Measurements from ENCODE around the gene NDFIP2.
A peak's percentile ranks its signal among the peaks of the same experiment; 100 is the strongest.

Gene NDFIP2

GRCh38 chr13:79482281-79482970 is 1.5 kb downstream of the NDFIP2 start:
- peak overlapping the region; percentile 84 for H3K9ac ChIP-seq (ENCODE audit: insufficient read length)
- no peaks in the 10 kb centered on the region for H3K9me3 ChIP-seq (ENCODE audit: low read depth, low read length)
- H3K27ac ChIP-seq, result no peak overlapping the region
- TF ChIP-seq FOXP2 (optimal IDR thresholded peaks at IDR 0.05; ENCODE audit: control extremely low read depth, extremely low read length, insufficient read depth) (no peak), POLR2AphosphoS5 (IDR thresholded peaks at IDR 0.05; ENCODE audit: borderline replicate concordance, low read depth, low read length) (no peak), EZH2 (IDR thresholded peaks at IDR 0.05) (no peak)
- peak overlapping the region; percentile 98 for H3K4me3 ChIP-seq
- DNase-seq (ENCODE audit: low read depth, low spot score), result no peak
- H3K36me3 ChIP-seq (ENCODE audit: insufficient read depth, low read length), result no peaks in the 10 kb centered on the region; the same call in 1 of the 2 replicates

DNA sequence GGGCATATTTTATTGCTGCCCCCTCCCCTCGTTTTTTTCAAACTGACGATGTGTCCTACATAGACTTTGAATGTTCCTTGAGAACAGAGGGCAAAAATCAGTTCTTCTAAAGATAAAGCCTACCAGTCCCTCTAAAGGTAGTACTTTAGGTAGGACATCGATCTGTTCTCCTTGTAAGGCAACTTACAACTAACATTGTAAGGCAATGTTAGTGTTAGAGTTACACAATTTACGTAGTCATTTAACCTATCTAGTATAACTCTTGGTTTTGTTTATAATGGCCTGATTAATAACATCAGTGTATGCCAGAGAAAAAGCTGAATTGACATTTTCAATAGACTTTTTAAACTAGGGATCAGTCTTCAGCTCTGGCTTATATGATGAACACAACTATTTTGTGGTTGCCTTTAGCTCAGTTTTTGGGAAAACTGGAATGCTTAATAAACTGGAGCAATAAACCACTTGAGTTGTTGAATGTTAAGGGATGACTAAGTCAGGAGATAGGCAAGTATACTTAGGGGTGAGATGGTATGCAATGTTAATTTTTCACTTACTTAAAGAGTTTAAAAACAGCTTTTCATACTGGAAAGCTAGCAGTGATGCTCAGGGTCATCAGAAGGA is 2.2 kb downstream of the NDFIP2 start:
- TF ChIP-seq FOXP2 (optimal IDR thresholded peaks at IDR 0.05; ENCODE audit: control extremely low read depth, extremely low read length, insufficient read depth), result no peak
- no peak for TF ChIP-seq POLR2AphosphoS5 (IDR thresholded peaks at IDR 0.05; ENCODE audit: borderline replicate concordance, low read depth, low read length)
- no peak for TF ChIP-seq EZH2 (IDR thresholded peaks at IDR 0.05)
- Histone ChIP-seq H3K9ac (ENCODE audit: insufficient read length) (peak overlapping the region; percentile 25), H3K4me3 (peak overlapping the region; percentile 98), H3K9me3 (ENCODE audit: low read depth, low read length) (no peaks in the 10 kb centered on the region), H3K27ac (0 out of 2 replicates have a peak overlapping the region, but pooled peaks have one; percentile 22), H3K36me3 (ENCODE audit: insufficient read depth, low read length) (no peaks in the 10 kb centered on the region; the same call in 1 of the 2 replicates)
- no peak for DNase-seq (ENCODE audit: low read depth, low spot score)

DNA sequence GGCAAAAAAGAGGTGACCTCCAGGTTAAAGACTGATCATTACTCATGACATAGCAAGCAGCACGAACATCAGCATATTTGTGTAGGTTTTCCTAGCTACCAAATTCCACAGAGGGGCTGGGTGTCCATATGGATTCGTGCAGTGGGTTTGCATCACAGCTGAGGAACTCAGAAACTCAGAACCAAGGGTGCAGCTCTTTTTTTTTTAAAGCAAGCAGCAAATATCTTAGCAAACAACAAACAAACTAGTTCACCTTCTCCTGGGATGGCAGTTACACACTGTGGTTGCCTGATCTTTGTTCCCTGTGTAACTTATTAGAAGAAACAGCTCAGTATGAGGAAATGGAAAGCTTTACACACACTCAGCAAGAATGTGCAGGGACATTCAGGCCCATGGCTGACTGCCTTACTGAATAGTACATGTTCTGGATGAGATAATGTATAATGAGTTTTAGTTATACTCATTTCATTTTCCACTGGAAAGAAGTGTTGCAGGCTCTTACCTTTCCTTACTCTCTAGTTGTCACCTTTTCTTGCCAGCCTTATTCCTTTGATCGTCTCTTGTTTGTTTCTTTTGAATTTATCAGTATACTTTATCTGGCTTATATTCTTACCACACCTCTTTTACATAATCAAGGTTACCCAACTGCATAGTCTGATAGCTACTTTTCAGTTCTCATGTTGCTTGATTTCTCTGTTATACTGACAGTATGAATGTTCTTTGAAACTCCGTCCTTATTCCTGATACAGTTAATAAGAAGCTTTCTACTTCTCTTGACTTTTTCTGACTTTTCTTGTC is 4.3 kb downstream of the NDFIP2 start:
- DNase-seq (ENCODE audit: low read depth, low spot score), result no peak
- Histone ChIP-seq H3K9me3 (ENCODE audit: low read depth, low read length) (no peaks in the 10 kb centered on the region), H3K27ac (peak overlapping the region; percentile 79), H3K4me3 (peak overlapping the region; percentile 47), H3K9ac (ENCODE audit: insufficient read length) (no peak overlapping the region), H3K36me3 (ENCODE audit: insufficient read depth, low read length) (peaks cover 6% of the 10 kb centered on the region; the same call in 1 of the 2 replicates)
- TF ChIP-seq FOXP2 (optimal IDR thresholded peaks at IDR 0.05; ENCODE audit: control extremely low read depth, extremely low read length, insufficient read depth), result no peak
- TF ChIP-seq POLR2AphosphoS5 (IDR thresholded peaks at IDR 0.05; ENCODE audit: borderline replicate concordance, low read depth, low read length), result no peak
- TF ChIP-seq EZH2 (IDR thresholded peaks at IDR 0.05), result no peak

DNA sequence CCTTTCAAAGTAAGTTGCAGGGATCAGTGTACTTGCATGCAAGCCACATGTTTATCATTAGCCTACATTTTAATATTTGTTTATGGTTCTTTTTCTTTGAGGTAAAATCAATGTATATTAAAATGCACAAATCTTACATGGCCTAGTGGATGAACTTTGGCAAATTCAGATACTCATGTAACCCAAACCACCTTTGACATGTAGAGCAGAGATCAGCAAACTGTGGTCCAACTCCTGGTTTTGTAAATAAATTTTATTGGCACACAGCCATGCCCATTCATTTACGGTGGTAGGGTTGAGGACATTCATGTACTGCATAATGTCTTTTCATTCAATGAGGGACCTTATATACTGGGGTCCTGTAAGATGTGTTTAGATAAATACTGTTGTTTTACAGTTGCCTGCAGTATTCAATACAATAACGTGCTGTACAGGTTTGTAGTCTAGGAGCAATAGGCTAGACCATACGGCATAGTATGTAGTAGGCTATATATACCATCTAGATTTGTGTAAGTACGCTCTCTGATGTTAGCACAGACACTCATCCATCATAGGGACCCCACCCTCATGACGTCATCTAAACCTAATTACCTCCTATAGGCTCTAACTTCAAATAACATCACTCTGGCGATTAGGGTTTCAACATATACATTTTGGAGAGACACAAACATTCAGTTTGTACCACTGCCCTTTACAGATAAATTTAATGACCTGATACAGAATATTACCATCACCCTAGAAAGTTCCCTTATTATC is 5.7 kb downstream of the NDFIP2 start:
- no peak overlapping the region for H3K27ac ChIP-seq
- TF ChIP-seq FOXP2 (optimal IDR thresholded peaks at IDR 0.05; ENCODE audit: control extremely low read depth, extremely low read length, insufficient read depth), result no peak
- no peak for TF ChIP-seq POLR2AphosphoS5 (IDR thresholded peaks at IDR 0.05; ENCODE audit: borderline replicate concordance, low read depth, low read length)
- no peak for TF ChIP-seq EZH2 (IDR thresholded peaks at IDR 0.05)

GRCh38 chr13:79490326-79490725 is 9.4 kb downstream of the NDFIP2 start:
- Histone ChIP-seq H3K27ac (no peak overlapping the region; the same call in 1 of the 2 replicates), H3K9me3 (ENCODE audit: low read depth, low read length) (no peaks in the 10 kb centered on the region), H3K9ac (ENCODE audit: insufficient read length) (no peak overlapping the region), H3K4me3 (no peak overlapping the region), H3K36me3 (ENCODE audit: insufficient read depth, low read length) (peaks cover 6% of the 10 kb centered on the region; the same call in 1 of the 2 replicates)
- TF ChIP-seq FOXP2 (optimal IDR thresholded peaks at IDR 0.05; ENCODE audit: control extremely low read depth, extremely low read length, insufficient read depth) (no peak), EZH2 (IDR thresholded peaks at IDR 0.05) (no peak), POLR2AphosphoS5 (IDR thresholded peaks at IDR 0.05; ENCODE audit: borderline replicate concordance, low read depth, low read length) (no peak)
- no peak for DNase-seq (ENCODE audit: low read depth, low spot score)

More for the DNA sequence above, 5.7 kb downstream of the NDFIP2 start:
- no peak overlapping the region for H3K9ac ChIP-seq (ENCODE audit: insufficient read length)
- peaks cover 6% of the 10 kb centered on the region; the same call in 1 of the 2 replicates for H3K36me3 ChIP-seq (ENCODE audit: insufficient read depth, low read length)
- no peak for DNase-seq (ENCODE audit: low read depth, low spot score)
- H3K9me3 ChIP-seq (ENCODE audit: low read depth, low read length), result no peaks in the 10 kb centered on the region
- no peak overlapping the region for H3K4me3 ChIP-seq

DNA sequence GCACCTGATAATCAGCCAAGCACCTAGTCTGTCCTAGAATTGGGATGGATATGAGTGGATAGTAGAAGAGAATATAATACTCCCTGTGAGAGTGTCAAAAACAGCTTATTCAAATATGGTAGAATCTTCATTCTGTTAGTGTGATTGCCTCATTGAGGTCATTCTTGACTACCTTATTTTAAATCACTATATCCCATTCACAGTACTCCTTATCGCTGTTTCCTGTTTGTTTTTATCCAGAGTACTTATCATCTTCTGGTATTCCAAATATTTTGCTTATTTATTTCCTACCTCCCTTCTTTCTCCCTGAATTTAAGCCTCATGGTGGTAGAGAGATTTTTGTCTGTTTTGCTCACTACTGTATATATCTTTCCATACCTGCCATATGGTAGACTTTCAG is 9.9 kb downstream of the NDFIP2 start:
- TF ChIP-seq FOXP2 (optimal IDR thresholded peaks at IDR 0.05; ENCODE audit: control extremely low read depth, extremely low read length, insufficient read depth) (no peak), POLR2AphosphoS5 (IDR thresholded peaks at IDR 0.05; ENCODE audit: borderline replicate concordance, low read depth, low read length) (no peak), EZH2 (IDR thresholded peaks at IDR 0.05) (no peak)
- Histone ChIP-seq H3K36me3 (ENCODE audit: insufficient read depth, low read length) (peaks cover 6% of the 10 kb centered on the region; the same call in 1 of the 2 replicates), H3K27ac (peak overlapping the region; percentile 88), H3K4me3 (no peak overlapping the region), H3K9me3 (ENCODE audit: low read depth, low read length) (no peaks in the 10 kb centered on the region), H3K9ac (ENCODE audit: insufficient read length) (no peak overlapping the region)
- no peak for DNase-seq (ENCODE audit: low read depth, low spot score)

- Histone ChIP-seq H3K27ac (peak overlapping the region; percentile 88), H3K9me3 (ENCODE audit: low read depth, low read length) (no peaks in the 10 kb centered on the region), H3K9ac (ENCODE audit: insufficient read length) (no peak overlapping the region), H3K36me3 (ENCODE audit: insufficient read depth, low read length) (peaks cover 6% of the 10 kb centered on the region; the same call in 1 of the 2 replicates), H3K4me3 (peak overlapping the region; percentile 67)
- TF ChIP-seq FOXP2 (optimal IDR thresholded peaks at IDR 0.05; ENCODE audit: control extremely low read depth, extremely low read length, insufficient read depth) (no peak), EZH2 (IDR thresholded peaks at IDR 0.05) (no peak), POLR2AphosphoS5 (IDR thresholded peaks at IDR 0.05; ENCODE audit: borderline replicate concordance, low read depth, low read length) (no peak)
- DNase-seq (ENCODE audit: low read depth, low spot score), result no peak
These were observed 10.8 kb downstream of the NDFIP2 start for GRCh38 chr13:79491715-79492114.

Measured in SK-N-MC (cell line).